NCI-H345 (cell line): ENCODE measurements around the gene JSRP1.

Experiments
- DNase-seq: peaks from one replicate; lab custom pipeline; 2025; lab: John Stamatoyannopoulos, UW

The JSRP1 gene

DNA sequence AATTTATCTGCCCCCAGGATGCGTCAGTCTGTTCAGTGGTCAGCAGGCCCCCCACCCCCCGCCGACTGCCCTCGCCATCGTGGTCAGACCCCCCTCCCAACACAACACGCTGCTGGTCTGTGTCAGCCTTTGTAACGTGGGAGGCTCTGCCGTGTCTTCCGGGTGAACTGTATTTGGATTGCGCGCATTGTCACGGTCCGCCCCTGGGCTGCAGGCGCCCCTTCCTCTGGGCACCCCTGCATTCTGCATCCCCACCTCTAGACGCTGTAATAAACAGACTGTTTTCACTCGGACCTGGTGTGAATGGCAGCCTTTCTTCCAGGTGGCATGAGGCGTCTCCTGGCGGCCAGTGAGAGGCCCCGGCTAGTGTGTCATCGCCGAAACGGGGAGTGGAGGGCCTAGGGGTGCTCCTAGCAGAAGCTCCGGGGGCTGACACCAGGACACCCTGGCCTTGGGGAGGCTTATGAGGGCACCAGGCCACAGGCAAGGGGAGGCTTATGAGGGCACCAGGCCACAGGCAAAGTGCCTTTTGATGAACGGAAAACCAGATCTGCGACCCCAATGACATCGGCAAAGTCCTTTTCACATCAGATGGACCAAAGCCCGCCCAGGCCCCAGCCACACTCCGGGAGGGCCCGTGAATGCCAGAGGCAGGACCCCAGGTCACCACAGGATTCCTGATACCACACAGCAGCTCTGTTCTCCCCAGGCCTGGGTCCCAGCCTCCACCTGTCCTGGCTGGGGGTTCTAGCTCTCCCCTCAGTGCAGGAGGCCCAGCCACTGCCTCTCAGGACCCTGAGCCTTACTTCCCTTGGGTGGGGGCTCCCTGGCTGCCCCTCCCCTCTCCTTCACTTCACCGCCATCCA lies 23.7 kb downstream of the JSRP1 start:
- no peak for DNase-seq

- no peak for DNase-seq
Observed at GRCh38 chr19:2231621-2232221, 24.5 kb downstream of the JSRP1 start.

DNA sequence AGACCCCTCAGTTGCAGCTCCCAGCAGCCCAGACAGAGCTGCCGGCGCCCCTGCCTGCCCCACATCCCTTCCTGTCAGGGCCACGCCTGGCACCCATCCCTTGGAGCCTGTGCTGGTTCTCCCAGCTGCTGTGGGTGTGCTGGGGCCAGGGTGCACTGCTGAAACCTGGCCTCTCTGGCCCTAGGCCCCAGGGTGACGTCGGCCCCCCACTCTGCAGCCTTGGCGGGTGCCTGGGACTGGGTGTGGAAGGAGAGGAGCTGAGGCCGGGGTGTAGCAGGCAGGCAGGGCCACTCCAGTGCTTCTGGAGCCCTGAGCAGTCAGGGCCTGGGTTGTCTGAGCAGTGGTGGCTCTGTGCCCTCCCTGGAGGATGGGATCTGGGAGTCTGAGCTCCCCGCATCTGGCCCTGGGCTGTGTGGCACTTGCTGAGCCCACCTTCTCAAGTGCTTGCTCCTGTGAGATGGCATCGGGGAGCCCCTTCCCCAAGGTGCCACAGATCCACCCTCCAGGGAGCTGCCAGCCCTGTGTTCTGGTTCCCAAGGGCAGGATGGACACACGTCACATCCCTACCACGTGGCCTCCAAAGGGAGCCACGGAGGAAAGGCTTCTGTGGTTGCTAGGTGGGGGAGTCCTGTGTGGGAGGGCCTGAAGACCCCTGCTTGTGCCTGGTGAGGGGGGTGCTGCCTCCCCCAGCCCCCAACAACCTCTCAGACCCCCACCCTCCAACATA lies 25.2 kb downstream of the JSRP1 start:
- DNase-seq = no peak

- no peak for DNase-seq
Observed at GRCh38 chr19:2230033-2230531, 26.1 kb downstream of the JSRP1 start.

GRCh38 chr19:2229103-2230032 lies 26.8 kb downstream of the JSRP1 start:
- no peak for DNase-seq

DNA sequence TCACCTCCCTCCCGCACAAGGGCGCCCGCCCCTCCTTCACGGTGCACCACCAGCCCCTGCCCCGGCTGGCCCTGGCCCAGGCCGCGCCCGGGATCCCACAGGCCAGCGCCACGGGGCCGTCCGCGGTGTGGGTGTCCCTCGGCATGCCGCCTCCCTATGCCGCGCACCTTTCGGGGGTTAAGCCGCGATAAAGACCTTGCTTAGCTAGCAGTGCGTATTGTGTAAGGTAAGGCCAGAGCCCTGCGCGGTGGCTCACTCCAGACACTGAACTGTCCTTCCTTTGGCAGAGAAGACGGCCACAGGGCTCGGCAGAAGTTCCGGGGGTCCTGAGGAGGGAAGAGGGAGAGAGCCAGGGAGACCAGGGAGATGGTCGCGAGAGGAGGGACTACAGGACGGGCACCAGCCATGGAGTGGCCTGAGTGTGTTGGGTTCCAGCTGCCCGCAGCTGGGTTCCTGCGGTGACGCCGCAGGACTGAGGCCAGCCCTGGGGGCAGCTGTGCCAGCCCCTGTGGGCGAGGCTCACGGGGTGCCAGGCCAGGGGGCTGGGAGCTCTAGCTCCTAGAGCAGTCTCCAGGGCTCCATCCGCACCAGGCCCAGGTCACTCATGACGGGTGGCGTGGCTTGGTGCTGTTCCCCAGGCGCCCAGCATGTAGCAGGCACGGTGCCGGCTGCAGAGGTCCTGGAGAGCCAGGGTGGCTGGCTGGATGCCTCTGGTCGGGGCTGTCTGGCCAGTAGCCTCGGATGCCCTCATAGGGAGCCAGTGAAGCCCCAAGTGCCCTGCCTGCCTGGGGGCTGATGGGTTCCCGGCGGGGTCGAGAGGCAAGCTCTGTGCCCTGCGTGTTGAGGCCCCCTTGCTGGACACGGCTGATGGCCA lies 27.8 kb downstream of the JSRP1 start:
- no peak for DNase-seq

GRCh38 chr19:2227415-2228156 lies 28.6 kb downstream of the JSRP1 start:
- DNase-seq = no peak

DNA sequence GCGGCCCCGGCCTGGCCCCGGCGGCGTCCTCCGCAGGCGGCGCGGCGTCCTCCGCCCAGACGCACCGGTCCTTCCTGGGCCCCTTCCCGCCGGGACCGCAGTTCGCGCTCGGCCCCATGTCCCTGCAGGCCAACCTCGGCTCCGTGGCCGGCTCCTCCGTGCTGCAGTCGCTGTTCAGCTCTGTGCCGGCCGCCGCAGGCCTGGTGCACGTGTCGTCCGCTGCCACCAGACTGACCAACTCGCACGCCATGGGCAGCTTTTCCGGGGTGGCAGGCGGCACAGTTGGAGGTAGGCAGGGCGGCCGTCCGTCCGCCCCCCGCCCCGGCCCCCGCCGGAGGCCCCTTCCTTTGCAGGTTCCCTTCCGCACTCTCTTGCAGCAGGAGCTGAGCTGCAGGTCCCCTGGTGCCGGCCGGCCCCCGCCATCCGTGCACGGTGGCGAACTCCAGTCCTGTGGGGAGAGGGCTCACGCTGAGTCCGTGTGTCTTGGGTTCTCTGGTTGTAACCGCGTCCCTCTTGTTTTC lies 29.3 kb downstream of the JSRP1 start:
- DNase-seq = no peak

DNA sequence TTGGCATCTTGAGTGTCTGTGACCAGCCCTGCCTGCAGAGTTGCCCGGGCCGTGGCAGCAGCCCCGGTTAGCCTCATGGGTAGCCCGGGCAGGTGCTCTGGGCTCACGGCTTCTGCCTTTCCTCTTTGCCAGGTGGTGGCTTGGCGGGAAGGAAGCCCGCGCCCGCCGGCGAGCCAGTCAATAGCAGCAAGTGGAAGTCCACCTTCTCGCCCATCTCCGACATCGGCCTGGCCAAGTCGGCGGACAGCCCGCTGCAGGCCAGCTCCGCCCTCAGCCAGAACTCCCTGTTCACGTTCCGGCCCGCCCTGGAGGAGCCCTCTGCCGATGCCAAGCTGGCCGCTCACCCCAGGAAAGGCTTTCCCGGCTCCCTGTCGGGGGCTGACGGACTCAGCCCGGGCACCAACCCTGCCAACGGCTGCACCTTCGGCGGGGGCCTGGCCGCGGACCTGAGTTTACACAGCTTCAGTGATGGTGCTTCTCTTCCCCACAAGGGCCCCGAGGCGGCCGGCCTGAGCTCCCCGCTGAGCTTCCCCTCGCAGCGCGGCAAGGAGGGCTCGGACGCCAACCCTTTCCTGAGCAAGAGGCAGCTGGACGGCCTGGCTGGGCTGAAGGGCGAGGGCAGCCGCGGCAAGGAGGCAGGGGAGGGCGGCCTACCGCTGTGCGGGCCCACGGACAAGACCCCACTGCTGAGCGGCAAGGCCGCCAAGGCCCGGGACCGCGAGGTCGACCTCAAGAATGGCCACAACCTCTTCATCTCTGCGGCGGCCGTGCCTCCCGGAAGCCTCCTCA lies 30.0 kb downstream of the JSRP1 start:
- DNase-seq = no peak

- DNase-seq = no peak
Observed at GRCh38 chr19:2225415-2226050, 30.7 kb downstream of the JSRP1 start.

DNA sequence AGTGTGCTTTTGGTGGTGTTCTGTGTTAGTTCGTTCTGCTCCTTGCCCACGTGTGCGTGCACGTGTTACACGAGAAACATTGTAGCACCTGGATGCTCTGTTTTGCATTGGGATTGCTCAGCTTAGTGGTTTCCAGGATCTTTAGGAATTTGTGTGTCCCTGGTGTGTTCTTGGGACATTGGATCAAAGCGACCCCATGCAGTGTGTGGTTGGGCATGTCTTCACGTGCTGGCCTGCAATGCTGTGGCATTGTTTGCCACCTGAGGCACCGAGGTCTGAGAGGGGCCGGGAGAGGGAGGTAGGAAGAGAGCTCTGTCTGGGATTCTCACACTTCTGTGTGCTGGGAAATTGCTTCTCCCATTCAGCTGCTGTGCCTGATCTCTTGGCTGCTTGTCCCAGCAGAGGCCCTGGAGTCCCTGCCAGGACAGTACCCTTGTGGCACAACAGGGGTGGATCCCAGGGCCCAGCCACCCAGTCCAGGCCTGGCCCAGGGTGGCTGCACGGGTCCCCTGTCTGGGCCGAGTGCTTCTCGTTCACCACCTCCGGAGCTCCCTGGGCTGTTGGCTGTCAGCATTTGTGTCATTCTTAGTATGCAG lies 31.4 kb downstream of the JSRP1 start:
- no peak for DNase-seq

GRCh38 chr19:2223959-2224358 lies 32.3 kb downstream of the JSRP1 start:
- no peak for DNase-seq

- no peak for DNase-seq
Observed at GRCh38 chr19:2223391-2223790, 32.8 kb downstream of the JSRP1 start.

- DNase-seq = no peak
Observed at GRCh38 chr19:2221918-2222317, 34.3 kb downstream of the JSRP1 start.

DNA sequence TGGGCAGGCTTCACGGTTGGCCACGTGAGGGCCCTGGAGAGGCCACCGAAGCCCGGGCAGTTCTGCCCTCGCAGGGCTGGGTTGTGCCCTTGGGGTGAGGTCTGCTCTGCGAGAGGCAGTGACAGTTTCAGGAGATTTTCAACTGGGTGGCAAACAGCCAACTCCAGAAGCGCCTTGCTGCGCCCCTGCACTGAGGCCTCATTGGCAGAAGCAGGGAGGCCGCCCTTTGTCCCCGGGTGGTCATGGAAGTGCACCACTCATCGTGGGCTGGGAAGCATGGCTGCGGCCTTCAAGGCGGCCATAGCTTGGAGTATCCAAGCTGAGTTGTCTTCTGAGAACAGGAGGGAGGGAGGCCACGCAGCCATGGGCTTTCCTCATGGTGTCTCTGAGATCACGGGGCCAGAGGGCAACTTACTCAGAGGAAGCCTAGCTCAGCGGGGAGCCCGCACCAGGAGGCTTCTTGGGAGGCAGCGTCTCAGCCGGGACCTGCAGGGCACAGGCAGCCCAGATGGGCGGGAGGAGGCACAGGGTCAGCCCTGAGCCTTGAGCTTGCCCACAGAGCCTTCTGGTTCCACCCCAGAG lies 34.9 kb downstream of the JSRP1 start:
- no peak for DNase-seq

DNA sequence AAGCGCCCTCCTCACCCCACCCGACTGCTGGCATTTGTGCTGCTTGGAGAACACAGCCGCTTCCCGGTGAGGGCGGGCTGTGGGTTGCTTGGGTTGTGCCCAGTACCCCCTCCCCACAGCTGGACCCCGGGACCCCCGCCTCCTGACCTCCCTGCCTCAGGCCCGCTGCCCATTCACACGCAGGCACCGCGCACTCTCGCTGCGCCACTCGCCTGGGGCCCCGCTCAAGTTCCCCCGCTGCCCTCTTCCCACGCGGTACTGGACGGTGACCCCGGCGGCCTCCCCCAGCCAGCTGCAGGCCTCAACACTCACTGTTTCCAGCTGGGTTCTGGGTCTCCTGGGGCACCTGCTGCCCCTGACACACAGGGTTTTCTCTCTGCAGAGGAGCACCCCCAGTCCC lies 36.5 kb downstream of the JSRP1 start:
- DNase-seq = no peak

DNA sequence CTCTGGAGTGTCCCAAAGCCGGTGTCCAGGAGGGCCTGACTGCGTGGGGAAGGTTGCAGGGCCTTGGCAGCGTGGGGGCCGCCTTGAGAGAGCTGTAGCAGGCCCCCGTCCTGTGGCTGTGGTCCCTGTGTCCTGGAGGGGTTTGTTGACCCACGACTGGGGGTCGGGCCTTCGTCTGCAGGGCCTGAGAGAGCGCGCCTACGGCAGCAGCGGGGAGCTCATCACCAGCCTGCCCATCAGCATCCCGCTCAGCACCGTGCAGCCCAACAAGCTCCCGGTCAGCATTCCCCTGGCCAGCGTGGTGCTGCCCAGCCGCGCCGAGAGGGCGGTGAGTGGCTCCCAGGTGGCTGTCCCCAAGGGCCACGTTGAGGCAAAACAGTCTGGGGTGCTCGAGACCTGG lies 38.6 kb downstream of the JSRP1 start:
- DNase-seq = no peak
